Neural progenitor cell (in vitro differentiated cells): Measurements from ENCODE around the gene LHCGR.

Experiments used
- CTCF ChIP-seq: fragments of 200-600 bp; sonication (generic); IDR thresholded peaks from 2 replicates; pipeline ENCODE4 v1.5.1; 2017; ENCODE audit warnings: antibody characterized with exemption, mild to moderate bottlenecking
- EZH2phosphoT487 ChIP-seq: fragments of 200-600 bp; sonication (generic); IDR thresholded peaks from 2 replicates; pipeline ENCODE4 v1.6.1; 2017; ENCODE audit warnings: antibody characterized with exemption

GRCh38 chr2:48755473-48755872 is at the start of gene LHCGR:
- no peak for TF ChIP-seq CTCF
- TF ChIP-seq EZH2phosphoT487, result no peak
